GM19463 (cell line): ENCODE data around the gene FBXL14.
A peak's percentile ranks its signal among the peaks of the same experiment; 100 is the strongest.

Experiments used
- ATAC-seq: cut with Tn5 transposase; IDR thresholded peaks from one replicate; pipeline ENCODE4 v1.9.1; 2021; ENCODE audit warnings: mild to moderate bottlenecking, moderate library complexity; ENCODE audit not compliant: unreplicated experiment

The FBXL14 gene

GRCh38 chr12:1595026-1595561, 713 bp upstream of the FBXL14 start:
- no peak for ATAC-seq

- ATAC-seq = no peak
These were observed 448 bp downstream of the FBXL14 start for GRCh38 chr12:1594006-1594260.

- ATAC-seq = peak; percentile 16
These were observed 991 bp downstream of the FBXL14 start for GRCh38 chr12:1593174-1594005.

GRCh38 chr12:1592444-1593173, 1.8 kb downstream of the FBXL14 start:
- ATAC-seq = no peak

- ATAC-seq = no peak
These were observed 2.8 kb downstream of the FBXL14 start for GRCh38 chr12:1591543-1591942.

GRCh38 chr12:1591034-1591433, 3.3 kb downstream of the FBXL14 start:
- no peak for ATAC-seq

- no peak for ATAC-seq
These were observed 4.0 kb downstream of the FBXL14 start for GRCh38 chr12:1590221-1590979.

- ATAC-seq = no peak
These were observed 5.8 kb downstream of the FBXL14 start for GRCh38 chr12:1588575-1588947.

- ATAC-seq = no peak
These were observed 6.3 kb downstream of the FBXL14 start for GRCh38 chr12:1587927-1588574.

GRCh38 chr12:1584326-1584725, 10.1 kb downstream of the FBXL14 start:
- no peak for ATAC-seq

GRCh38 chr12:1583421-1584078, 10.8 kb downstream of the FBXL14 start:
- peak; percentile 51 for ATAC-seq

- ATAC-seq = no peak
These were observed 11.7 kb downstream of the FBXL14 start for GRCh38 chr12:1582709-1583050.

GRCh38 chr12:1581973-1582708, 12.2 kb downstream of the FBXL14 start:
- ATAC-seq = no peak

- no peak for ATAC-seq
These were observed 13.9 kb downstream of the FBXL14 start for GRCh38 chr12:1580526-1580925.

- no peak for ATAC-seq
These were observed 14.5 kb downstream of the FBXL14 start for GRCh38 chr12:1579651-1580435.

- ATAC-seq = no peak
These were observed 17.8 kb downstream of the FBXL14 start for GRCh38 chr12:1576410-1577241.

- ATAC-seq = no peak
These were observed 18.7 kb downstream of the FBXL14 start for GRCh38 chr12:1575408-1576401.
